HepG2 (cell line): Measurements from ENCODE around the gene ING5. TPM values are rescaled to one million over a fixed set of nuclear protein-coding genes. Genes with fewer than 3 reads are reported as not detected.

Experiments
- GATAD2A ChIP-seq: IDR thresholded peaks from 2 replicates; pipeline ENCODE4 v1.6.1; 2016
- JUND ChIP-seq: sonication (generic); formaldehyde crosslinking; IDR thresholded peaks from 2 replicates; pipeline ENCODE4 v1.8.0; 2022; ENCODE audit warnings: mild to moderate bottlenecking, missing genetic modification reagents
- NFATC3 ChIP-seq: sonication (generic); formaldehyde crosslinking; IDR thresholded peaks from 2 replicates; pipeline ENCODE4 v1.5.1; 2020; ENCODE audit warnings: mild to moderate bottlenecking, missing genetic modification reagents
- ZBTB20 ChIP-seq: sonication (generic); formaldehyde crosslinking; IDR thresholded peaks from 2 replicates; pipeline ENCODE4 v1.8.1; 2023; ENCODE audit warnings: missing genetic modification reagents, low read depth, mild to moderate bottlenecking, borderline replicate concordance
- ZNF30 ChIP-seq: sonication (generic); formaldehyde crosslinking; IDR thresholded peaks from 2 replicates; pipeline ENCODE4 v1.5.0; 2020; ENCODE audit warnings: mild to moderate bottlenecking, missing genetic modification reagents
- ZNF318 ChIP-seq: sonication (generic); formaldehyde crosslinking; IDR thresholded peaks from 2 replicates; pipeline ENCODE4 v1.4.0; 2020; ENCODE audit warnings: mild to moderate bottlenecking, missing genetic modification reagents
- polyA plus RNA-seq, 8 experiments: library from polyadenylated mRNA; depleted of rRNA in 3 of 8; stranded (reverse) in 7 of 8; unstranded in 1 of 8; fragments of >200 nt; fragmentation: Illumina TruSeq in 4 of 8; extraction: Trizol in 4 of 8; gene quantifications; 2 replicates each; pipeline versions ENCODE4 v1.2.1 to v1.2.3, GENCODE V29; 2011 to 2016; ENCODE audit warnings: low read depth in 4 of 8, missing spikeins in 1 of 8, mixed read lengths in 1 of 8; ENCODE audit not compliant: insufficient read depth in 1 of 8
- total RNA-seq, 5 experiments: library from RNA; depleted of rRNA; stranded (reverse); fragments of >200 nt; fragmentation: Illumina TruSeq; extraction: Trizol; gene quantifications; 2 replicates each; pipeline ENCODE4 v1.2.3, GENCODE V29; 2016; ENCODE audit warnings: low read depth in 1 of 5
- TF ChIP-seq, protein P1 (sequence below): sonication (generic); formaldehyde crosslinking; IDR thresholded peaks from 2 replicates; pipeline ENCODE4 v1.5.0; 2020; ENCODE audit warnings: mild to moderate bottlenecking, missing genetic modification reagents, borderline replicate concordance
- TF ChIP-seq, protein P2 (sequence below): sonication (generic); formaldehyde crosslinking; IDR thresholded peaks from 2 replicates; pipeline ENCODE4 v1.8.0; 2022; ENCODE audit warnings: mild to moderate bottlenecking, missing genetic modification reagents; ENCODE audit not compliant: insufficient replicate concordance

Gene ING5
- total and polyA plus RNA-seq, 2 of the 13 experiments (the other 11 are each of a cell fraction or from before 2014, with no cell fraction given): 61.9 to 71.9 TPM

DNA sequence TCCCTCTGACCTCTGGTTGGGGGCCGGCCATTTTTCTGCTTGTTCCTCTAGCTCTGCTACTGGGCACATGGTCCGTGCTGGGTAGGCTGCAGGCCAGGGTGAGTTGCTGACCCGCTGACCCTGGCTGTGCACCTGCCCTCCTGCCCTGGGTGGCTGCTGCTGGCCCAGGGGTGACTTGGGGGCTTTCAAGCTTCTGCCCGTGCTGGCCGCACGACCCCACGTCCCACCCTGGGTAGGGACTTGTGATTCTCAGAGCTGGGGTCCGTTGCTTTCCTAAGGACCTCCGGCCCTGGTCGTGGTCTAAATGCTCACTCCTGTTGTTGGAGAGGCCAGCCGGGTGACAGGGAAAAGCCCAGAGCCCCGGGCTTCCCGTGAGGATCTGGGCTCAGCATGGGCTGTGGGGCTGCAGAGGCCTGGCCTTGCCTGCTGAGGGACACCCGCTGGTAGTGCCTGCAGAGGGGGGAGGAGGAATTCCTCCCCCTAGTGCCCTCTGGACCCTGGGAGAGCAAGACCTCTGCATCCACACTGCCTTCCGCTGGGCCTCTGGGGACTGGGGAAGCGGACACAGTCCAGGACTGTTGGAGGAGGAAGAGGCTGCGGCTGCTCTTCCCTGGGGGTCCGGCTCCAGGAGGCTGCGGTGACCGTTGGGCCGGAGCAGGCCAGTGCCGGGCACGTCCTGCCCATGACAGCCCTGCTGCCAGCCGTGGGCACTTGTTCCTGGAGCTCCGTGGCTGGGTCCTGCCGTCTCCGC is 68.5 kb downstream of the ING5 start (continued):
- TF ChIP-seq, protein P1, sequence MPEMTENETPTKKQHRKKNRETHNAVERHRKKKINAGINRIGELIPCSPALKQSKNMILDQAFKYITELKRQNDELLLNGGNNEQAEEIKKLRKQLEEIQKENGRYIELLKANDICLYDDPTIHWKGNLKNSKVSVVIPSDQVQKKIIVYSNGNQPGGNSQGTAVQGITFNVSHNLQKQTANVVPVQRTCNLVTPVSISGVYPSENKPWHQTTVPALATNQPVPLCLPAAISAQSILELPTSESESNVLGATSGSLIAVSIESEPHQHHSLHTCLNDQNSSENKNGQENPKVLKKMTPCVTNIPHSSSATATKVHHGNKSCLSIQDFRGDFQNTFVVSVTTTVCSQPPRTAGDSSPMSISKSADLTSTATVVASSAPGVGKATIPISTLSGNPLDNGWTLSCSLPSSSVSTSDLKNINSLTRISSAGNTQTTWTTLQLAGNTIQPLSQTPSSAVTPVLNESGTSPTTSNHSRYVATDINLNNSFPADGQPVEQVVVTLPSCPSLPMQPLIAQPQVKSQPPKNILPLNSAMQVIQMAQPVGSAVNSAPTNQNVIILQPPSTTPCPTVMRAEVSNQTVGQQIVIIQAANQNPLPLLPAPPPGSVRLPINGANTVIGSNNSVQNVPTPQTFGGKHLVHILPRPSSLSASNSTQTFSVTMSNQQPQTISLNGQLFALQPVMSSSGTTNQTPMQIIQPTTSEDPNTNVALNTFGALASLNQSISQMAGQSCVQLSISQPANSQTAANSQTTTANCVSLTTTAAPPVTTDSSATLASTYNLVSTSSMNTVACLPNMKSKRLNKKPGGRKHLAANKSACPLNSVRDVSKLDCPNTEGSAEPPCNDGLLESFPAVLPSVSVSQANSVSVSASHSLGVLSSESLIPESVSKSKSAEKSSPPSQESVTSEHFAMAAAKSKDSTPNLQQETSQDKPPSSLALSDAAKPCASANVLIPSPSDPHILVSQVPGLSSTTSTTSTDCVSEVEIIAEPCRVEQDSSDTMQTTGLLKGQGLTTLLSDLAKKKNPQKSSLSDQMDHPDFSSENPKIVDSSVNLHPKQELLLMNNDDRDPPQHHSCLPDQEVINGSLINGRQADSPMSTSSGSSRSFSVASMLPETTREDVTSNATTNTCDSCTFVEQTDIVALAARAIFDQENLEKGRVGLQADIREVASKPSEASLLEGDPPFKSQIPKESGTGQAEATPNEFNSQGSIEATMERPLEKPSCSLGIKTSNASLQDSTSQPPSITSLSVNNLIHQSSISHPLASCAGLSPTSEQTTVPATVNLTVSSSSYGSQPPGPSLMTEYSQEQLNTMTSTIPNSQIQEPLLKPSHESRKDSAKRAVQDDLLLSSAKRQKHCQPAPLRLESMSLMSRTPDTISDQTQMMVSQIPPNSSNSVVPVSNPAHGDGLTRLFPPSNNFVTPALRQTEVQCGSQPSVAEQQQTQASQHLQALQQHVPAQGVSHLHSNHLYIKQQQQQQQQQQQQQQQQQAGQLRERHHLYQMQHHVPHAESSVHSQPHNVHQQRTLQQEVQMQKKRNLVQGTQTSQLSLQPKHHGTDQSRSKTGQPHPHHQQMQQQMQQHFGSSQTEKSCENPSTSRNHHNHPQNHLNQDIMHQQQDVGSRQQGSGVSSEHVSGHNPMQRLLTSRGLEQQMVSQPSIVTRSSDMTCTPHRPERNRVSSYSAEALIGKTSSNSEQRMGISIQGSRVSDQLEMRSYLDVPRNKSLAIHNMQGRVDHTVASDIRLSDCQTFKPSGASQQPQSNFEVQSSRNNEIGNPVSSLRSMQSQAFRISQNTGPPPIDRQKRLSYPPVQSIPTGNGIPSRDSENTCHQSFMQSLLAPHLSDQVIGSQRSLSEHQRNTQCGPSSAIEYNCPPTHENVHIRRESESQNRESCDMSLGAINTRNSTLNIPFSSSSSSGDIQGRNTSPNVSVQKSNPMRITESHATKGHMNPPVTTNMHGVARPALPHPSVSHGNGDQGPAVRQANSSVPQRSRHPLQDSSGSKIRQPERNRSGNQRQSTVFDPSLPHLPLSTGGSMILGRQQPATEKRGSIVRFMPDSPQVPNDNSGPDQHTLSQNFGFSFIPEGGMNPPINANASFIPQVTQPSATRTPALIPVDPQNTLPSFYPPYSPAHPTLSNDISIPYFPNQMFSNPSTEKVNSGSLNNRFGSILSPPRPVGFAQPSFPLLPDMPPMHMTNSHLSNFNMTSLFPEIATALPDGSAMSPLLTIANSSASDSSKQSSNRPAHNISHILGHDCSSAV (CRISPR knock-in tag): 0 out of 2 replicates have a peak, but pooled peaks have one; percentile 74
- TF ChIP-seq, protein P2, sequence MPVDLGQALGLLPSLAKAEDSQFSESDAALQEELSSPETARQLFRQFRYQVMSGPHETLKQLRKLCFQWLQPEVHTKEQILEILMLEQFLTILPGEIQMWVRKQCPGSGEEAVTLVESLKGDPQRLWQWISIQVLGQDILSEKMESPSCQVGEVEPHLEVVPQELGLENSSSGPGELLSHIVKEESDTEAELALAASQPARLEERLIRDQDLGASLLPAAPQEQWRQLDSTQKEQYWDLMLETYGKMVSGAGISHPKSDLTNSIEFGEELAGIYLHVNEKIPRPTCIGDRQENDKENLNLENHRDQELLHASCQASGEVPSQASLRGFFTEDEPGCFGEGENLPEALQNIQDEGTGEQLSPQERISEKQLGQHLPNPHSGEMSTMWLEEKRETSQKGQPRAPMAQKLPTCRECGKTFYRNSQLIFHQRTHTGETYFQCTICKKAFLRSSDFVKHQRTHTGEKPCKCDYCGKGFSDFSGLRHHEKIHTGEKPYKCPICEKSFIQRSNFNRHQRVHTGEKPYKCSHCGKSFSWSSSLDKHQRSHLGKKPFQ (CRISPR knock-in tag): peak; percentile 74
- TF ChIP-seq ZNF318 (CRISPR knock-in tag) (peak; percentile 90; the same call in 1 of the 2 replicates), GATAD2A (CRISPR knock-in tag) (peak; percentile 92), ZBTB20 (CRISPR knock-in tag) (peak; percentile 89; the same call in 1 of the 2 replicates), NFATC3 (CRISPR knock-in tag) (no peak), ZNF30 (0 out of 2 replicates have a peak, but pooled peaks have one; percentile 52), JUND (CRISPR knock-in tag) (peak; percentile 69)
